ENCODE measurements around the gene MIS18BP1.
"Not testable (repeated sequence)": the region's sequence is repeated elsewhere in the genome, so short reads cannot be mapped to it uniquely, and the experiment has no call there.

MIS18BP1 gene

DNA sequence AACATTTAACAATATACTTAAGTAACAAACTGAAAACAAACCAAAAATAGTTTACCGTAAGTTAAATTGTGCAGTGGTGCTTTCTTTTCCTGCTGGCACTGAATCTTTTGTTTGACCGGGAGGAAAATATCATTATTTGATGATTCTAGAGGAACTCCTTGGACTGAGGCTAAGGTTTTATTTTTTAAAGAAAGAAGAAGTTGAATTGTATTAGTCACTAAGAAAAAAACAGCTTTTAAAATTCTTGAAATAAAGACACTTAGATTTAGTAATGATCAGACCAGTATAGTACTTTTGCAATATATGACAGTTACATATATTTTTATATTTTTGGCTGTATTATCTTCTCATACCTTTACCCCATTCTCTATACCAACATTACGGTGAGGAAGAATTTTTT is 10.3 kb downstream of the MIS18BP1 start:
- no peak for DNase-seq

DNA sequence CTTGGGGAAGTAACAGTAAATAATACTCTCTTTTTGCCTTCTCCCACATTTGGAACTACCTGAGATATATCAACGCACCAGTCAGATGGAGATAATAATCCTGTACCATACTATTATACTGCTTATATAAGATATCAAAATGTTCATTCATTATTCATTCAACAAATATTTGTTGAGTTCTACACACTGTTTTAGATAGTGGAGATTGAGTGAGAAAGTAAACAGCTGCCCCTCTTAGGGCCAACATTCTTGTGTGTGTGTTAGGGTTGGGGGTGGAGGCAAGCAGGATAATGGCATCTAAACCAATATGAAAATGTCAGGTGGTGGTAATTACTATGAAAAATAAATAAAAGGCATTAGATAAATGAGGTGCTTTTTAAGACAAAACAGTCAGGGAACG is 14.0 kb downstream of the MIS18BP1 start:
- DNase-seq: no peak

DNA sequence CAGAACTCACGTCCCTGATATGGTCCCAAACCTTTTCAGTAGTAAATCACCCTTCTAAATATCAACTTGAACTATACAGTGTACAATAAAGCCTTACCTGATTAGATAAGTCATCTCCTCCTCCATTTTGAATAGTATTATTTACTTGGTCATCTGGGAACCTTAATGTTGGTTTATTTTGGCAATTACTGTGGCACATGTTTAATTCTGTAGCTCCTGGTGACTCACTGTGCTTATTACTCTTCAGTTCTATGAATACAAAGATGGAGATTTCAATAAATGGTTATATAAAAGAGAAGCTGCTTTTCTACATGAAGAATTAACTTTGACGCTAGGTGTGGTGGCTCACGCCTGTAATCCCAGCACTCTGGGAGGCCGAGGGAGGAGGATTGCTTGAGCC is 25.4 kb downstream of the MIS18BP1 start:
- DNase-seq: no peak

DNA sequence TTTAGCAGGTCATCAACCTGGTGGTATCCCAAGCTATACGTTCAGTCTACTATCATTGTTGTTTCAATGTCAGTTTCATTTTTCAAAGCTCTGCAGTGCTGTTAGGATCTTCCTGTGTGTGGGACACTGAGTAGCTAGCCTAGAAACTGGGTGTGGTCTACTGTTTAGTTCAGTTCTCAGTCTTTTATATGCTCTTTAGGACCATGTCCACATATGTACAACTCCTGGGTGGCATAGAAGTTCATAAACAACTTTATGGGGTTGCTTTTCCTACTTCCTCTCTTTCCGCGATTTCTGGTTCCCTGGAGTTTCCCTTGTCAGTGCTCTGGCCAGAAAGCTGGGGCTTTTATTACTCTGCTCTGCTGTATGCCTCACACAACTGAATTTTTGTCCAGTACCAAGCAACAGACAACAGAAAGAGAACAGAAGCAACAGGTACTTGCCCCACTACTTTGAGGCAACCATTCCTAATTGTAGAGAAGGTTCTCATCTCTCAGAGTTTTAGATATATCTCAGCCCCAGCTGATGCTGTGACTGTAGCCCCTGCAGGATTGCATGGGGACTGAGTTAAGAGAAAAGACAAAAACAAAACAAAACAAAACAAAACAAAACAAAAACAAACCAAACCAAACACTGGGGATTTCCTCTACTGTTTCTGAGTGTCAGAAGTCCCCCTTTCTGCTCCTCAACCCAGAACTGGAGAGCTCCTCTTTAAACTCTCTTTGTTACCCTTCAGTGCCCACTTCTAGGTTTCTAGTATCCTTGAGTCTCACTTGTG is 30.3 kb downstream of the MIS18BP1 start:
- DNase-seq: no peak

- DNase-seq: not testable (repeated sequence)
Measured at GRCh38 chr14:45214341-45214740, 38.7 kb downstream of the MIS18BP1 start.

DNA sequence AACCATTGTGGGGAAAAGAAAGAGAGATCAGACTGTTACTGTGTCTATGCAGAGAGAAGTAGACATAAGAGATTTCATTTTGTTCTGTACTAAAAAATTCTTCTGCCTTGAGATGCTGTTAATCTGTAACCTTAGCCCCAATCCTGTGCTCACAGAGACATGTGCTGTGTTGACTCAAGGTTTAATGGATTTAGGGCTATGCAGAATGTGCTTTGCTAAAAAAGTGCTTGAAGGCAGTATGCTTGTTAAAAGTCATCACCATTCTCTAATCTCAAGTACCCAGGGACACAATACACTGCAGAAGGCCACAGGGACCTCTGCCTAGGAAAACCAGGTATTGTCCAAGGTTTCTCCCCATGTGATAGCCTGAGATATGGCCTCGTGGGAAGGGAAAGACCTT is 39.3 kb downstream of the MIS18BP1 start:
- DNase-seq: not testable (repeated sequence)

- DNase-seq: no peak
Measured at GRCh38 chr14:45212231-45212630, 40.8 kb downstream of the MIS18BP1 start.

GRCh38 chr14:45211295-45211694 is 41.7 kb downstream of the MIS18BP1 start:
- DNase-seq: no peak

DNA sequence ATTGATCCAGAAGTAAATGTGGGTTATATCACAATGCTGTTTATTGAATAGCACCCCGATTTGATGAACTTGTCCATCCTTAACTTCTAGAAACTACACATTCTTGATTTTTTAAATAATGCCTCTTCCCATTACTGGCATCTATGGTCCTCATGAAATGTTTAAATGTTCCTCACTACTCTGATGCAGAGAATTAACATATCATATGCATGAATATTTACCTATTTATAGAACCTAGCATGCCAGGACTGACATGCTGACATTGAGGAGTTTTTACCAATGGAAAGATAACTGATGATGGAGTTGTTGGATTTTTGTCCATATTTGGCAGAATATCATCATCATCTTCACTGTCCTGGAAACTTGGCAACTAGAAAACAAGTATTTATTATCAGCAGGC is 42.8 kb downstream of the MIS18BP1 start:
- no peak for DNase-seq

DNA sequence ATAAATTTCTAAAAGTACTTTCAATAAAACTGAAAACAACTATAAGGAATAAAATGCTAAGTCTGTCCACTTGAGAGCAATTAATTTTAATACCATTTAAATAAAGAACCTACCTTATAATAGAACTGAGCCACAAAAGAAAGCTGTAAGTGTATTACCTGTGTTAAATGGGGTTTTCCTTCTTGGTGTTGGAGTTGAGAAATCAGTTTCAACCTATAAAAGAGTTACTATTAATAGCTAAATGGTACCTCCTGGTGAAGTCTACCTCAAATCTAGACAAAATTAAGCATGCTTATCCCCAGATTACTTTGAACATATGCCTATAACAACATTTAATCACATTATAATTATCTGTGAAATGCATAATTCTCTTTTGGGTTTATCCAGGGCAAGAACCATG is 48.8 kb downstream of the MIS18BP1 start:
- DNase-seq: no peak

DNA sequence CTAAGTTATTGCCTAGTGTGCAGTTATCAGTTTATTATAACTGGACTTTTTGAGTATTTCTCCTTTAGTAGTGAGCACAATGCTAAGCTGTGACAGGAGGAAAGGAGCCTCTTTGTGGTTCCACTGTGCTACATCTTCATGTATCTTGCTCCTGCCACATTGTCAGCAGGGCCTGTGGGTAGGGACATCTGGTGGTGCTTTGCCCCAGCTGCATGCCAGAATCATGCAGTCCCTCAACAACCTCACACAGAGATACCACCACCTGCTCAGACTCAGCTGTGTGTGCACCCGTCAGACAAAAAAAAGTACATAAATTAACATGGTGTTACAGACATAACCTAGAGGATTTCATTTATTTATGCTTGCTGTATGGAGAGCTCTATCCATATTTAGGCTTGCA is 51.1 kb downstream of the MIS18BP1 start:
- peak; percentile 26 for DNase-seq

- no peak for DNase-seq
Measured at GRCh38 chr14:45199230-45199629, 53.8 kb downstream of the MIS18BP1 start.

DNA sequence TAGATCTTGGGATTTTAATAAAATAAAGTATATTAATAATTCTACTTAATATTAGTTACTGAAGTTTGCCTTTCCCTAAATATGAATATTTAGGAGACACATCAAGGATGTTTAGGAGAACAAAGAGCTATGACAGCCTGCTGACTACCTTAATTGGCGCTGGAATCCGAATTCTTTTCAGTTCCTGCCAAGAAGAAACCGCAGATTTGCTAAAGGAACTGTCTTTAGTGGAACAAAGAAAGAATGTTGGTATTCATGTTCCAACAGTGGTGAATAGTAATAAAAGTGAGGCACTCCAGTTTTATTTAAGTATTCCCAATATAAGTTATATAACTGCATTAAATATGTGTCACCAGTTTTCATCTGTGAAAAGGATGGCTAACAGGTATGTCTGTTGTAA is 54.5 kb downstream of the MIS18BP1 start:
- no peak for DNase-seq

GRCh38 chr14:45194964-45195363 is 58.0 kb downstream of the MIS18BP1 start:
- no peak for DNase-seq

GRCh38 chr14:45185100-45185814 is 67.7 kb downstream of the MIS18BP1 start:
- DNase-seq: no peak

GRCh38 chr14:45181806-45182205 is 71.2 kb downstream of the MIS18BP1 start:
- no peak for DNase-seq

GRCh38 chr14:45181329-45181728 is 71.7 kb downstream of the MIS18BP1 start:
- no peak for DNase-seq

GRCh38 chr14:45177076-45177475 is 75.9 kb downstream of the MIS18BP1 start:
- DNase-seq: no peak

DNA sequence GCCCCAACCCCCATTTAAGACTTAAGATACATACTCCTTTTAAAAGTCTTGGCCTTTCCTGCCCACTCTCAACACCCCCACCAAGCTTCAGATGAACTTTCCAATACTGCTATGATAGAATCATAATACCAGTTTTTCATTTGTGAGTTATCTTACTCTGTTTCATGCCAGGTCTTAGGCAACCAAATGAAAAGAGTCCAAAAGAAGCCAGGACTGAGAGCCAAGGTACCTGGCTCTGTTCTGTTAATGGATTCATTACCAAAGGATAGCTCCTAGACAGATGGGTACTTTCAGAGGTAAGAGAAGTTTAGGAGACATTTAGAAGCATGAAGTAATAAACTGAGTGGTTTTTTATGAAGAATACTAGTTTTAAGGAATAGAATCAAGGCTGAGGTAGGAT is 83.1 kb downstream of the MIS18BP1 start:
- no peak for DNase-seq

DNA sequence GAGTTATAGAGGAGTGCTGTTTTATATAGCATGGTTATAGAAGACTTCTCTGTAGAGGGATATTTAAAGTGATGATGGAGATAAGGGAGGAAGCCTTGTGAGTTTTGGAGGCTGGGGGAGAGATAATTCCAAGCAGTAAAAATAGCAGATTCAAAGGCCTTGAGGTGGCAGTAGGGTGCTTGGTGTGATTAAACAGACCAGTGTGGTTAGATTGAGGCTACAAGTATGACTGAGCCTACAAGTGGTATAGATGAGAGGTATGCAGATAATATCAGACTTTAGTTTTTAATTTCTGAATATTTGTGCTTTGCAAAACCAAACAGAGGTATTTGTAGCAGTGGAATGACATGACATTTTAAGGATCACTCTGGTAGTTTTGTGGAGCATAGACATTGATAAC is 96.9 kb downstream of the MIS18BP1 start:
- no peak for DNase-seq

Measured in NCI-H524 treated with DMSO at 0.1 percent for 48 hours (cell line).